Upper lobe of right lung (tissue), 1 donor: ENCODE results near the gene KCTD16. TPM values are rescaled to one million over a fixed set of nuclear protein-coding genes. Genes with fewer than 3 reads are reported as not detected.

Experiments used
- ATAC-seq: fragments of 200-7000 bp; cut with Tn5 transposase; one replicate; pipeline ENCODE4 v1.9.1; 2020; ENCODE audit warnings: mild to moderate bottlenecking, moderate library complexity
- DNase-seq: peaks from one replicate; pipeline ENCODE4 v3.0.0-alpha.2; 2020
- H3K27ac ChIP-seq: fragments of 200-600 bp; one replicate; pipeline ENCODE4 v1.8.0; 2022
- H3K27me3 ChIP-seq: fragments of 200-600 bp; one replicate; pipeline ENCODE4 v1.8.0; 2022; ENCODE audit warnings: mild to moderate bottlenecking
- H3K36me3 ChIP-seq: fragments of 200-600 bp; one replicate; pipeline ENCODE4 v1.8.0; 2022
- H3K4me1 ChIP-seq: fragments of 200-600 bp; one replicate; pipeline ENCODE4 v1.8.0; 2022
- H3K4me3 ChIP-seq: fragments of 200-600 bp; one replicate; pipeline ENCODE4 v1.8.0; 2022; ENCODE audit warnings: mild to moderate bottlenecking
- H3K9me3 ChIP-seq: fragments of 200-600 bp; one replicate; pipeline ENCODE4 v1.8.0; 2022
- intact Hi-C: fragments of 100-400 bp; cut with DNase I; formaldehyde crosslinking; loops from one replicate; pipeline ENCODE4 v1.11.0; 2022
- total RNA-seq: library from RNA; stranded (reverse); fragmentation: NEBNext Ultra II Directional; extraction: Animal tissue kit (Norgen Biotek cat#: 25700); gene quantifications from one replicate; pipeline ENCODE4 v1.2.1, GENCODE V29; 2021
- TF ChIP-seq, protein P1 (sequence below): fragments of 200-600 bp; IDR thresholded peaks from one replicate; pipeline ENCODE4 v1.8.0; 2022; ENCODE audit warnings: antibody characterized with exemption
- donor health status: DM: no; HTN: yes; CAD: no; lungs with severe emphysema.

The KCTD16 gene
- total RNA-seq, 1 donor from 2014 or later = 5.1 TPM

- no peaks in the 10 kb centered on the region for H3K4me1 ChIP-seq
- ATAC-seq = no peak
- intact Hi-C loops = no loop called here
- H3K9me3 ChIP-seq = no peaks in the 10 kb centered on the region
- no peaks in the 10 kb centered on the region for H3K36me3 ChIP-seq
- TF ChIP-seq, protein P1, sequence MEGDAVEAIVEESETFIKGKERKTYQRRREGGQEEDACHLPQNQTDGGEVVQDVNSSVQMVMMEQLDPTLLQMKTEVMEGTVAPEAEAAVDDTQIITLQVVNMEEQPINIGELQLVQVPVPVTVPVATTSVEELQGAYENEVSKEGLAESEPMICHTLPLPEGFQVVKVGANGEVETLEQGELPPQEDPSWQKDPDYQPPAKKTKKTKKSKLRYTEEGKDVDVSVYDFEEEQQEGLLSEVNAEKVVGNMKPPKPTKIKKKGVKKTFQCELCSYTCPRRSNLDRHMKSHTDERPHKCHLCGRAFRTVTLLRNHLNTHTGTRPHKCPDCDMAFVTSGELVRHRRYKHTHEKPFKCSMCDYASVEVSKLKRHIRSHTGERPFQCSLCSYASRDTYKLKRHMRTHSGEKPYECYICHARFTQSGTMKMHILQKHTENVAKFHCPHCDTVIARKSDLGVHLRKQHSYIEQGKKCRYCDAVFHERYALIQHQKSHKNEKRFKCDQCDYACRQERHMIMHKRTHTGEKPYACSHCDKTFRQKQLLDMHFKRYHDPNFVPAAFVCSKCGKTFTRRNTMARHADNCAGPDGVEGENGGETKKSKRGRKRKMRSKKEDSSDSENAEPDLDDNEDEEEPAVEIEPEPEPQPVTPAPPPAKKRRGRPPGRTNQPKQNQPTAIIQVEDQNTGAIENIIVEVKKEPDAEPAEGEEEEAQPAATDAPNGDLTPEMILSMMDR = no peak
- H3K4me3 ChIP-seq = no peak overlapping the region
- DNase-seq = no peak
- H3K27me3 ChIP-seq = no peaks in the 10 kb centered on the region
- H3K27ac ChIP-seq = no peak overlapping the region
Measured at GRCh38 chr5:144403058-144403457, 232.4 kb downstream of the KCTD16 start.

GRCh38 chr5:144403817-144404420 lies 233.2 kb downstream of the KCTD16 start:
- TF ChIP-seq, protein P1 = no peak
- Histone ChIP-seq H3K27ac (no peak overlapping the region), H3K27me3 (no peaks in the 10 kb centered on the region), H3K4me3 (no peak overlapping the region), H3K4me1 (no peaks in the 10 kb centered on the region), H3K9me3 (no peaks in the 10 kb centered on the region), H3K36me3 (no peaks in the 10 kb centered on the region)
- intact Hi-C loops = no loop called here
- ATAC-seq (no peak), DNase-seq (no peak)

GRCh38 chr5:144404672-144405071 lies 234.0 kb downstream of the KCTD16 start:
- Histone ChIP-seq H3K27me3 (no peaks in the 10 kb centered on the region), H3K4me1 (no peaks in the 10 kb centered on the region), H3K27ac (no peak overlapping the region), H3K4me3 (no peak overlapping the region), H3K9me3 (no peaks in the 10 kb centered on the region), H3K36me3 (no peaks in the 10 kb centered on the region)
- intact Hi-C loops = no loop called here
- TF ChIP-seq, protein P1 = no peak
- ATAC-seq (no peak), DNase-seq (no peak)

- TF ChIP-seq, protein P1 = no peak
- Histone ChIP-seq H3K27me3 (no peaks in the 10 kb centered on the region), H3K36me3 (no peaks in the 10 kb centered on the region), H3K27ac (no peak overlapping the region), H3K4me3 (no peak overlapping the region), H3K9me3 (no peaks in the 10 kb centered on the region), H3K4me1 (no peaks in the 10 kb centered on the region)
- intact Hi-C loops = no loop called here
- ATAC-seq (no peak), DNase-seq (no peak)
Measured at GRCh38 chr5:144405991-144406390, 235.3 kb downstream of the KCTD16 start.

GRCh38 chr5:144406442-144406841 lies 235.8 kb downstream of the KCTD16 start:
- Histone ChIP-seq H3K27me3 (no peaks in the 10 kb centered on the region), H3K4me1 (no peaks in the 10 kb centered on the region), H3K36me3 (no peaks in the 10 kb centered on the region), H3K4me3 (no peak overlapping the region), H3K27ac (no peak overlapping the region), H3K9me3 (no peaks in the 10 kb centered on the region)
- no peak for ATAC-seq
- no peak for DNase-seq
- TF ChIP-seq, protein P1 = no peak
- intact Hi-C loops = no loop called here
